ENCODE results near the gene TMEM132D.

TMEM132D gene

GRCh38 chr12:129325566-129325965 is 578.3 kb downstream of the TMEM132D start:
- DNase-seq: no peak

GRCh38 chr12:129312048-129312447 is 591.8 kb downstream of the TMEM132D start:
- no peak for DNase-seq

- no peak for DNase-seq
Observed at GRCh38 chr12:129310346-129310745, 593.5 kb downstream of the TMEM132D start.

- no peak for DNase-seq
Observed at GRCh38 chr12:129305851-129306250, 598.0 kb downstream of the TMEM132D start.

- DNase-seq: no peak
Observed at GRCh38 chr12:129304529-129304928, 599.3 kb downstream of the TMEM132D start.

- DNase-seq: no peak
Observed at GRCh38 chr12:129300011-129300410, 603.8 kb downstream of the TMEM132D start.

GRCh38 chr12:129298921-129299320 is 604.9 kb downstream of the TMEM132D start:
- DNase-seq: no peak

GRCh38 chr12:129296671-129297070 is 607.2 kb downstream of the TMEM132D start:
- DNase-seq: no peak

GRCh38 chr12:129294868-129295267 is 609.0 kb downstream of the TMEM132D start:
- no peak for DNase-seq

- no peak for DNase-seq
Observed at GRCh38 chr12:129279771-129280170, 624.1 kb downstream of the TMEM132D start.

GRCh38 chr12:129276361-129277060 is 627.3 kb downstream of the TMEM132D start:
- DNase-seq: no peak

- DNase-seq: no peak
Observed at GRCh38 chr12:129269756-129270495, 633.9 kb downstream of the TMEM132D start.

- DNase-seq: no peak
Observed at GRCh38 chr12:129258781-129259318, 645.0 kb downstream of the TMEM132D start.

GRCh38 chr12:129257524-129257923 is 646.3 kb downstream of the TMEM132D start:
- DNase-seq: no peak

GRCh38 chr12:129246630-129247029 is 657.2 kb downstream of the TMEM132D start:
- no peak for DNase-seq

GRCh38 chr12:129245769-129246168 is 658.1 kb downstream of the TMEM132D start:
- DNase-seq: no peak

GRCh38 chr12:129241852-129242251 is 662.0 kb downstream of the TMEM132D start:
- no peak for DNase-seq

- no peak for DNase-seq
Observed at GRCh38 chr12:129237881-129238280, 665.9 kb downstream of the TMEM132D start.

- DNase-seq: no peak
Observed at GRCh38 chr12:129234209-129234608, 669.6 kb downstream of the TMEM132D start.

- DNase-seq: no peak
Observed at GRCh38 chr12:129231491-129231890, 672.3 kb downstream of the TMEM132D start.

GRCh38 chr12:129230995-129231394 is 672.8 kb downstream of the TMEM132D start:
- no peak for DNase-seq

- no peak for DNase-seq
Observed at GRCh38 chr12:129226851-129227250, 677.0 kb downstream of the TMEM132D start.

GRCh38 chr12:129226005-129226404 is 677.8 kb downstream of the TMEM132D start:
- DNase-seq: no peak

- no peak for DNase-seq
Observed at GRCh38 chr12:129215556-129215955, 688.3 kb downstream of the TMEM132D start.
